GM10248 (cell line): Measurements from ENCODE around the gene CD4.
A peak's percentile ranks its signal among the peaks of the same experiment; 100 is the strongest.
"Not testable (repeated sequence)": the region's sequence is repeated elsewhere in the genome, so short reads cannot be mapped to it uniquely, and the experiment has no call there.

Source experiments
- CTCF ChIA-PET: fragments of 300-600 bp; sonication (Branson Sonifier 250); formaldehyde crosslinking; extraction: SDS; loops from one replicate; lab custom pipeline; 2021; ENCODE audit warnings: antibody characterized with exemption; lab: Yijun Ruan, JAX
- POLR2A ChIA-PET: fragments of 350-650 bp; sonication (Branson Sonifier 250); formaldehyde crosslinking; extraction: SDS; loops from one replicate; lab custom pipeline; 2020; ENCODE audit warnings: antibody characterized with exemption; lab: Yijun Ruan, JAX
- DNase-seq: peaks from one replicate; pipeline ENCODE4 v3.0.0; 2012; ENCODE audit errors: extremely low spot score
- TF ChIP-seq, protein P1 (sequence below): IDR thresholded peaks from 2 replicates; pipeline ENCODE4 v1.5.1; 2012; ENCODE audit warnings: mild to moderate bottlenecking, low read depth; ENCODE audit errors: extremely low read depth, missing control alignments, control extremely low read depth

The CD4 gene

DNA sequence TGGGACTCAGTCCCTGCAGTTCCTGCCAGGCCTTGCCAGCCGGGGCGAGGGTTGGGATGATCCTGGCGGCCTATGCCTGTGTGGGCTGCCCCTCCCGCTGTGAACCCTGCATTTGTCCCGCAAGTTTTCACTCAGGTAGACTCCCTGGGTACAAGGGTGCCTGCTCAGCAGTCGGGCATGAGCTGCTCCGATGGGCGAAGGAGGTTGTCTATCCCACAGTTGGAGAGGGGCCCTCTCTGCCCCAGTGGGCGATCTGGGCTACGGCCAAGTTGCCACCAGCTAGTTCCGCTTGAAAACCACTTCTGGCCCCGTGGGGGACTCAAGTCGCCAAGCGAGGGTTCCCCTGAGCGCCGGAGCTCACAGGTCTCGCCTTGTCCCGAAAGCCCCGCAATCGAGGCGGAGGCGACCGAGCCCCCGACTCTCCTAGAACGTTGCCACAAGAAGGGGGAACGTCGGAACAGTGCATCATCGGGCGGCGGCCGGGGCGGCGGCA is 77.6 kb downstream of the CD4 start:
- CTCF ChIA-PET, result interaction anchor here (0.7 to 11.3 kb wide), 7 partner anchors 13 to 98 kb away, joined by 3 to 130 read pairs (median 9); partner anchors contain the start of genes CDCA3 and USP5
- POLR2A ChIA-PET, result interaction anchor here (0.5 to 3.0 kb wide), 44 partner anchors 8 to 531 kb away, joined by 3 to 89 read pairs (median 4); partner anchors contain the start of genes C12orf57, CDCA3, COPS7A and ENO2
- DNase-seq, result no peak
- TF ChIP-seq, protein P1, sequence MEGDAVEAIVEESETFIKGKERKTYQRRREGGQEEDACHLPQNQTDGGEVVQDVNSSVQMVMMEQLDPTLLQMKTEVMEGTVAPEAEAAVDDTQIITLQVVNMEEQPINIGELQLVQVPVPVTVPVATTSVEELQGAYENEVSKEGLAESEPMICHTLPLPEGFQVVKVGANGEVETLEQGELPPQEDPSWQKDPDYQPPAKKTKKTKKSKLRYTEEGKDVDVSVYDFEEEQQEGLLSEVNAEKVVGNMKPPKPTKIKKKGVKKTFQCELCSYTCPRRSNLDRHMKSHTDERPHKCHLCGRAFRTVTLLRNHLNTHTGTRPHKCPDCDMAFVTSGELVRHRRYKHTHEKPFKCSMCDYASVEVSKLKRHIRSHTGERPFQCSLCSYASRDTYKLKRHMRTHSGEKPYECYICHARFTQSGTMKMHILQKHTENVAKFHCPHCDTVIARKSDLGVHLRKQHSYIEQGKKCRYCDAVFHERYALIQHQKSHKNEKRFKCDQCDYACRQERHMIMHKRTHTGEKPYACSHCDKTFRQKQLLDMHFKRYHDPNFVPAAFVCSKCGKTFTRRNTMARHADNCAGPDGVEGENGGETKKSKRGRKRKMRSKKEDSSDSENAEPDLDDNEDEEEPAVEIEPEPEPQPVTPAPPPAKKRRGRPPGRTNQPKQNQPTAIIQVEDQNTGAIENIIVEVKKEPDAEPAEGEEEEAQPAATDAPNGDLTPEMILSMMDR, result no peak

DNA sequence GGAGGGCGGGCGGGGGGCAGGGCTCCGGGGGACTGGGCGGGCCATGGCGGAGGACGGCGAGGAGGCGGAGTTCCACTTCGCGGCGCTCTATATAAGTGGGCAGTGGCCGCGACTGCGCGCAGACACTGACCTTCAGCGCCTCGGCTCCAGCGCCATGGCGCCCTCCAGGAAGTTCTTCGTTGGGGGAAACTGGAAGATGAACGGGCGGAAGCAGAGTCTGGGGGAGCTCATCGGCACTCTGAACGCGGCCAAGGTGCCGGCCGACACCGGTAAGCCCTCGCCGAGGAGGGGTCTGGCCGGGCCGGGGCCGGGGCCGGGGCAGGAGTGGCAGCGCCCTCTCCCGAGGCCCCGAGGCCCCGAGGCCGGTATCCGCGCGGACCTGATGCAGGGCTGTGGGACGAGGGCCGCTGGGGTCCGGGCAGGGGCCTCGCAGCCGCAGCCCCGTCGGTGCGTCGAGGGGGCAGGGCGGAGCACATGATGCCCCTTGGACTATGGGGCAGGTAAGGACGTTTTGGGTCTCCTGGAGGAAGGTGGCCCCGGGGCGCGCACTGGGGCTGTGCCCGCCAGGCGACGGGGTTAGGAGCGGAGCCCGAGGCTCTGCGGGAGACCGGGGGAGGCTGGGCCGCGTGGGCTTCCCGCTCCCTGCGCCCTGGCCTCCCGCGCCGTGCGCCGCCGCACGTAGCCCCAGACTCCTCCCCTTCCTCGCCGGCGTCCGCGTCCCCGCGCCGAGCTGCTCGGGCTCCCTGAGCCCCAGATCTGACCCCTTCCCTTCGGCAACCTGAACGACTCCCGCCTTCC is 78.3 kb downstream of the CD4 start, which contains the start of gene TPI1:
Gene TPI1, plus strand, starts transcription at position 119 of the 798 bp plus-strand sequence. Its CDS starts 36 bp downstream, at position 155.
- TF ChIP-seq, protein P1, result no peak
- DNase-seq, result peak; percentile 96
- CTCF ChIA-PET, result interaction anchor here (0.6 to 11.3 kb wide), 13 partner anchors 14 to 241 kb away, joined by 3 to 130 read pairs (median 5); partner anchors contain the start of genes C1RL, CDCA3 and USP5
- POLR2A ChIA-PET, result interaction anchor here (0.6 to 3.0 kb wide), 43 partner anchors 9 to 531 kb away, joined by 3 to 89 read pairs (median 4); partner anchors contain the start of genes C12orf57, CDCA3, COPS7A and ENO2

- ChIA-PET CTCF (interaction anchor here (0.9 to 11.3 kb wide), 24 partner anchors 9 to 240 kb away, joined by 3 to 130 read pairs (median 8); partner anchors contain the start of genes C1RL, CDCA3, MLF2 and USP5), POLR2A (interaction anchor here (0.6 to 3.0 kb wide), 19 partner anchors 12 to 247 kb away, joined by 3 to 89 read pairs (median 7); partner anchors contain the start of genes C12orf57, CDCA3, COPS7A and ENO2)
- DNase-seq, result no peak
Measured at GRCh38 chr12:6868211-6869048, 79.1 kb downstream of the CD4 start.

DNA sequence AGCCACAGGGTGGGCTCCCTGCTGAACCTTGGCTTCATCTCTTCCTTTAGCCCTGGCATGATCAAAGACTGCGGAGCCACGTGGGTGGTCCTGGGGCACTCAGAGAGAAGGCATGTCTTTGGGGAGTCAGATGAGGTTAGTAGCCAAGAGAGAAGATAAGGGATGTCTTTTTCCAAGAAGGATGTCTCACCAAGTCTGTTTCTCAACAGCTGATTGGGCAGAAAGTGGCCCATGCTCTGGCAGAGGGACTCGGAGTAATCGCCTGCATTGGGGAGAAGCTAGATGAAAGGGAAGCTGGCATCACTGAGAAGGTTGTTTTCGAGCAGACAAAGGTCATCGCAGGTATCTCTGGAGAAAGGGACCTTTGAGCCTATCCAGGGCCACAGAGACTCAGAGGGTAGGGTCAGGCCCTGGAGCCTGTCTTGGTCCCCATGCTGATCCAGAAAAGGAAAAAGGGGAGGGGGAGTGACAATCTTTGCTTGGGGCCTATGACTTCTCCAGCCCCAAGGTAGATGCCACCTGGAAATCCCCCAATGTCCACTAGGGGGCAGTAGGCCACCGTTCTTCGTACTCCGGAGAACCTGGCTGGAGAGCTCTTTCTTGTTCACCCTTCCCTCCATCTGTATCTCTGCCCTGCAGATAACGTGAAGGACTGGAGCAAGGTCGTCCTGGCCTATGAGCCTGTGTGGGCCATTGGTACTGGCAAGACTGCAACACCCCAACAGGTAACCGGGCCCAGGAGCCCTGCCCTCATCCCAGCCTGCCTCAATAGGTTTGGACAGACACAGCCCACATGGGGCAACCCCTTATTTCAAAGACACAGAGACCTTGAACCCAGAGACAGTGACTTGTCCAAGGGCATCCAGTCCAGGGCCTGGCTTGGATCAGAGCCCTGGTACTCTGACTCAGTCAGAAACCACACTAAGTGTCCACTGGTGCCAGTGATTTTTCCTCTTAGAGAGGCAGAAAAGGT is 80.0 kb downstream of the CD4 start:
- DNase-seq, result peak; percentile 72
- TF ChIP-seq, protein P1, result peak; percentile 82
- ChIA-PET CTCF (interaction anchor here (0.6 to 11.3 kb wide), 36 partner anchors 8 to 329 kb away, joined by 3 to 130 read pairs (median 4); partner anchors contain the start of genes C1RL, CDCA3, COPS7A and LRRC23), POLR2A (interaction anchor here (0.5 to 4.8 kb wide), 9 partner anchors 17 to 693 kb away, joined by 3 to 89 read pairs (median 7); partner anchors contain the start of genes C12orf57, CDCA3 and USP5)

More at GRCh38 chr12:6868211-6869048, 79.1 kb downstream of the CD4 start:
- TF ChIP-seq, protein P1, result no peak

DNA sequence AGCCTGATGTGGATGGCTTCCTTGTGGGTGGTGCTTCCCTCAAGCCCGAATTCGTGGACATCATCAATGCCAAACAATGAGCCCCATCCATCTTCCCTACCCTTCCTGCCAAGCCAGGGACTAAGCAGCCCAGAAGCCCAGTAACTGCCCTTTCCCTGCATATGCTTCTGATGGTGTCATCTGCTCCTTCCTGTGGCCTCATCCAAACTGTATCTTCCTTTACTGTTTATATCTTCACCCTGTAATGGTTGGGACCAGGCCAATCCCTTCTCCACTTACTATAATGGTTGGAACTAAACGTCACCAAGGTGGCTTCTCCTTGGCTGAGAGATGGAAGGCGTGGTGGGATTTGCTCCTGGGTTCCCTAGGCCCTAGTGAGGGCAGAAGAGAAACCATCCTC is 81.0 kb downstream of the CD4 start:
- ChIA-PET POLR2A (interaction anchor here (4.8 kb wide), 1 partner anchor 18 kb away, joined by 46 read pairs; the partner anchor contains the start of genes CDCA3 and USP5), CTCF (interaction anchor here (0.6 to 11.3 kb wide), 15 partner anchors 10 to 243 kb away, joined by 3 to 130 read pairs (median 9); partner anchors contain the start of genes CDCA3, COPS7A, LRRC23 and MLF2)

More for the DNA sequence above, 81.0 kb downstream of the CD4 start:
- not testable (repeated sequence) for DNase-seq
